Measurements from ENCODE around the gene NEDD8. TPM values are rescaled to one million over a fixed set of nuclear protein-coding genes. Genes with fewer than 3 reads are reported as not detected.

The NEDD8 gene
- total RNA-seq, 1 experiment from 2014 or later = 192 TPM

DNA sequence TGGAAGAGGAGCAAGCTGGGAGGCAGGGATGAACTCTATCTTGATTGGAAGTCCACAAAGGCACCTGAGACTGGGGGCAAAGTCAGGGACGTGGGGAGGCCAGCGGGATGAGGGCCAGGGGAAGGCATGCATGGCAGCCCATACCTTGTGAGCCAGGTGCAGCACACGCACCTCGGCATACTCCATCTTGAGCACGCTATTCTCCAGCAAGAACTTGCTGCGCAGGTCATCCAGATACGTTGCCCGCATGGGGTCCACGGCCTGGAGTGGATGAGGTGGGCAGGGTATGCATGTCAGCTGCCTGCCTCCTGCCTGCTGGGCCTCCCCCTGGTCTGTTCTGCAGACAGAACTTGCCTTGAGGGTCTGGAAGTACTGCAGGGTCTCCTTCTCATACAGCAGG is 35.3 kb upstream of the NEDD8 start:
- H3K36me3 Mint-ChIP-seq (ENCODE audit: insufficient read depth, unreplicated experiment) = peaks cover 27% of the 10 kb centered on the region
- no peak overlapping the region for H3K4me3 Mint-ChIP-seq (ENCODE audit: low read depth, unreplicated experiment)
- H3K9me3 Mint-ChIP-seq (ENCODE audit: low read depth, unreplicated experiment) = no peaks in the 10 kb centered on the region
- CTCF ChIA-PET = no interaction called here
- intact Hi-C loops (cut with micrococcal nuclease; ENCODE audit: unreplicated experiment) = no loop called here
- no TSS peak for BruUV-seq (replicated peaks)
- DNase-seq = no peak
- no peaks in the 10 kb centered on the region for H3K27me3 Mint-ChIP-seq (ENCODE audit: unreplicated experiment)
- H3K4me1 Mint-ChIP-seq (ENCODE audit: low read depth, unreplicated experiment) = peaks cover 11% of the 10 kb centered on the region
- H3K27ac Mint-ChIP-seq (ENCODE audit: unreplicated experiment) = no peak overlapping the region
- TF ChIP-seq, protein P1, sequence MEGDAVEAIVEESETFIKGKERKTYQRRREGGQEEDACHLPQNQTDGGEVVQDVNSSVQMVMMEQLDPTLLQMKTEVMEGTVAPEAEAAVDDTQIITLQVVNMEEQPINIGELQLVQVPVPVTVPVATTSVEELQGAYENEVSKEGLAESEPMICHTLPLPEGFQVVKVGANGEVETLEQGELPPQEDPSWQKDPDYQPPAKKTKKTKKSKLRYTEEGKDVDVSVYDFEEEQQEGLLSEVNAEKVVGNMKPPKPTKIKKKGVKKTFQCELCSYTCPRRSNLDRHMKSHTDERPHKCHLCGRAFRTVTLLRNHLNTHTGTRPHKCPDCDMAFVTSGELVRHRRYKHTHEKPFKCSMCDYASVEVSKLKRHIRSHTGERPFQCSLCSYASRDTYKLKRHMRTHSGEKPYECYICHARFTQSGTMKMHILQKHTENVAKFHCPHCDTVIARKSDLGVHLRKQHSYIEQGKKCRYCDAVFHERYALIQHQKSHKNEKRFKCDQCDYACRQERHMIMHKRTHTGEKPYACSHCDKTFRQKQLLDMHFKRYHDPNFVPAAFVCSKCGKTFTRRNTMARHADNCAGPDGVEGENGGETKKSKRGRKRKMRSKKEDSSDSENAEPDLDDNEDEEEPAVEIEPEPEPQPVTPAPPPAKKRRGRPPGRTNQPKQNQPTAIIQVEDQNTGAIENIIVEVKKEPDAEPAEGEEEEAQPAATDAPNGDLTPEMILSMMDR (IDR thresholded peaks at IDR 0.05; ENCODE audit: unreplicated experiment) = no peak

- CTCF ChIA-PET = no interaction called here
- no peaks in the 10 kb centered on the region for H3K9me3 Mint-ChIP-seq (ENCODE audit: low read depth, unreplicated experiment)
These were observed 34.4 kb upstream of the NEDD8 start for GRCh38 chr14:24266344-24267244.

GRCh38 chr14:24264298-24264697 is 32.1 kb upstream of the NEDD8 start:
- Mint-ChIP-seq H3K9me3 (ENCODE audit: low read depth, unreplicated experiment) (no peaks in the 10 kb centered on the region), H3K36me3 (ENCODE audit: insufficient read depth, unreplicated experiment) (peaks cover 7% of the 10 kb centered on the region), H3K27me3 (ENCODE audit: unreplicated experiment) (no peaks in the 10 kb centered on the region), H3K4me3 (ENCODE audit: low read depth, unreplicated experiment) (no peak overlapping the region), H3K4me1 (ENCODE audit: low read depth, unreplicated experiment) (no peaks in the 10 kb centered on the region), H3K27ac (ENCODE audit: unreplicated experiment) (no peak overlapping the region)
- TF ChIP-seq, protein P1 (IDR thresholded peaks at IDR 0.05; ENCODE audit: unreplicated experiment) = no peak
- BruUV-seq (replicated peaks) = no TSS peak
- no peak for DNase-seq
- CTCF ChIA-PET = no interaction called here
- intact Hi-C loops (cut with micrococcal nuclease; ENCODE audit: unreplicated experiment) = no loop called here

More at GRCh38 chr14:24266344-24267244, 34.4 kb upstream of the NEDD8 start:
- no TSS peak for BruUV-seq (replicated peaks)
- TF ChIP-seq, protein P1 (IDR thresholded peaks at IDR 0.05; ENCODE audit: unreplicated experiment) = no peak
- H3K27ac Mint-ChIP-seq (ENCODE audit: unreplicated experiment) = no peak overlapping the region
- no peak for DNase-seq
- intact Hi-C loops (cut with micrococcal nuclease; ENCODE audit: unreplicated experiment) = no loop called here
- H3K4me1 Mint-ChIP-seq (ENCODE audit: low read depth, unreplicated experiment) = peaks cover 2% of the 10 kb centered on the region
- no peaks in the 10 kb centered on the region for H3K27me3 Mint-ChIP-seq (ENCODE audit: unreplicated experiment)
- H3K36me3 Mint-ChIP-seq (ENCODE audit: insufficient read depth, unreplicated experiment) = peaks cover 20% of the 10 kb centered on the region
- H3K4me3 Mint-ChIP-seq (ENCODE audit: low read depth, unreplicated experiment) = no peak overlapping the region

GRCh38 chr14:24263848-24264247 is 31.7 kb upstream of the NEDD8 start:
- intact Hi-C loops (cut with micrococcal nuclease; ENCODE audit: unreplicated experiment) = no loop called here
- no peaks in the 10 kb centered on the region for H3K9me3 Mint-ChIP-seq (ENCODE audit: low read depth, unreplicated experiment)
- no peak overlapping the region for H3K27ac Mint-ChIP-seq (ENCODE audit: unreplicated experiment)
- H3K4me3 Mint-ChIP-seq (ENCODE audit: low read depth, unreplicated experiment) = no peak overlapping the region
- BruUV-seq (replicated peaks) = no TSS peak
- no peak for DNase-seq
- TF ChIP-seq, protein P1 (IDR thresholded peaks at IDR 0.05; ENCODE audit: unreplicated experiment) = no peak
- CTCF ChIA-PET = no interaction called here
- H3K27me3 Mint-ChIP-seq (ENCODE audit: unreplicated experiment) = no peaks in the 10 kb centered on the region
- H3K4me1 Mint-ChIP-seq (ENCODE audit: low read depth, unreplicated experiment) = no peaks in the 10 kb centered on the region
- H3K36me3 Mint-ChIP-seq (ENCODE audit: insufficient read depth, unreplicated experiment) = peaks cover 7% of the 10 kb centered on the region

All from Calu3 (cell line).